ENCODE results near the gene SDK2. TPM values are rescaled to one million over a fixed set of nuclear protein-coding genes. Genes with fewer than 3 reads are reported as not detected.

The SDK2 gene
- total and polyA plus RNA-seq, 2 of the 4 experiments (the other 2 are of a cell fraction), result under 0.01 to 0.03 TPM

DNA sequence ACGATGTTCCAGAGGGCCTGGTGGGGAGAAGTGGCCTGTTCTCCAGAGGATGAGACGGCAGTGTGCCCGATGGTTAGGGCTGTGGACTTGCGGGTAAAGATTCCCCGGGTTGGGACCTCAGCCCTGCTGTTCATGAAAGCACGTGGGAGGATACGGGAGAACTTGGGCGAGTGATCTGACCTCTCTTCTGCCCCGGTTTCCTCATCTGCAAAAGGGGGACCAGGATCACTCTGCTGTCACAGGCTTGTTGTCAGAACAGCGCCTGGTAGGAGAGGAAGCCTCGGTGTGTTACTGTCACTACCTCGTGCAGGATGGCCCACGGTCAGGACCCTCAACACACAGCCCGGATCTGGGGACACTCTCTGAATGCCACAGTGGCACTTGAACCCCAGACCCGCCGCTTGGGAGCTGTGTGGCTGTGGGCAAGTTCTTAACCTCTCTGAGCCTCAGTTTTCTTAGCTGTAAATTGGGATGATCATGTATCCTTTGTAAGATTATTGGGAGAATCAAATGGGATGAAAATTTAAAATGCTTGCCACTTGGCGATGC is 246.9 kb downstream of the SDK2 start:
- Histone ChIP-seq H4K20me1 (ENCODE audit: insufficient read depth, low read length) (no peaks in the 10 kb centered on the region), H3K9ac (ENCODE audit: low read depth, low read length) (no peak overlapping the region), H3K14ac (replicated peaks; ENCODE audit: low read depth, low read length) (no peak overlapping the region), H2AK9ac (replicated peaks; ENCODE audit: low read depth, low read length, poor library complexity) (no peak overlapping the region), H3K9me1 (ENCODE audit: insufficient read depth, low read length) (no peaks in the 10 kb centered on the region), H2BK20ac (ENCODE audit: low read depth, low read length) (no peak overlapping the region), H4K8ac (ENCODE audit: low read depth in 2 of 2, low read length in 2 of 2) (no peak overlapping the region), H3K4ac (ENCODE audit: low read depth, low read length) (no peak overlapping the region), H3K36me3 (ENCODE audit: control insufficient read depth, insufficient read depth, low read length) (no peaks in the 10 kb centered on the region), H3K23ac (ENCODE audit: low read depth, low read length) (no peak overlapping the region), H2AK5ac (ENCODE audit: low read depth, low read length) (no peak overlapping the region), H4K5ac (ENCODE audit: low read depth, low read length) (no peak overlapping the region), H3K27ac (ENCODE audit: insufficient read depth, low read length) (no peak overlapping the region), H3K18ac (ENCODE audit: low read depth, low read length) (no peak overlapping the region), H3K79me1 (ENCODE audit: low read depth in 1 of 2, low read length in 2 of 2) (no peaks in the 10 kb centered on the region), H3K4me3 (ENCODE audit: insufficient read depth, low read depth, low read length) (no peak overlapping the region), H2BK5ac (ENCODE audit: low read depth, low read length, poor library complexity, severe bottlenecking) (no peak overlapping the region), H3K4me1 (ENCODE audit: control insufficient read depth, insufficient read depth, low read length) (no peaks in the 10 kb centered on the region), H2AFZ (replicated peaks; ENCODE audit: low read length, poor library complexity) (no peak overlapping the region), H4K91ac (ENCODE audit: insufficient read depth, low read depth, low read length) (no peak overlapping the region), H3K4me2 (ENCODE audit: low read depth, low read length) (no peak overlapping the region), H3K56ac (ENCODE audit: extremely low read depth, insufficient read depth, low read length) (no peak overlapping the region), H2BK15ac (ENCODE audit: low read depth, low read length) (no peak overlapping the region), H2BK120ac (ENCODE audit: low read depth, low read length) (no peak overlapping the region), H3K27me3 (ENCODE audit: control insufficient read depth, insufficient read depth, low read length) (peaks cover 4% of the 10 kb centered on the region; the same call in 1 of the 2 replicates), H3K9me3 (ENCODE audit: control insufficient read depth, insufficient read depth, low read length) (no peaks in the 10 kb centered on the region)
- dilution Hi-C loops (cut with HindIII; ENCODE audit: low sequenced_read_pairs, unreplicated experiment) (no loop called here), intact Hi-C loops (cut with micrococcal nuclease) (no loop called here), in situ Hi-C loops (cut with MboI; ENCODE audit: low sequenced_read_pairs) (no loop called here)
- DNase-seq, result no peak
- 79% methylated on average over 12 of the region's 17 CpGs; no CpG with 5 or more reads in 1 of the 2 experiments for WGBS, 2 experiments (ENCODE audit: extremely low coverage in 2 of 2, insufficient read length in 1 of 2)
- no TSS peak for BruUV-seq (replicated peaks)
- ATAC-seq (ENCODE audit: low read depth), result no peak
- POLR2A ChIA-PET (ENCODE audit: unreplicated experiment), result no interaction called here
- CTCF ChIA-PET, result no interaction called here
- TF ChIP-seq FOS (IDR thresholded peaks at IDR 0.05; ENCODE audit: low read depth, low read length) (no peak), CHD1 (IDR thresholded peaks at IDR 0.05; ENCODE audit: low read depth, low read length) (no peak), NFE2L2 (IDR thresholded peaks at IDR 0.05; ENCODE audit: low read depth, low read length) (no peak), RAD21 (IDR thresholded peaks at IDR 0.05; ENCODE audit: low read length) (no peak), MAZ (IDR thresholded peaks at IDR 0.05; ENCODE audit: borderline replicate concordance, low read depth, low read length) (no peak), RFX5 (IDR thresholded peaks at IDR 0.05; ENCODE audit: low read depth, low read length) (no peak), BHLHE40 (IDR thresholded peaks at IDR 0.05; ENCODE audit: low read depth, low read length) (no peak), SMC3 (IDR thresholded peaks at IDR 0.05; ENCODE audit: low read depth, low read length) (no peak), CEBPB (IDR thresholded peaks at IDR 0.05; ENCODE audit: low read depth, low read length) (no peak), RCOR1 (IDR thresholded peaks at IDR 0.05; ENCODE audit: insufficient replicate concordance, low read length) (no peak), MAFK (IDR thresholded peaks at IDR 0.05; ENCODE audit: low read depth, low read length) (no peak), POLR2A (IDR thresholded peaks at IDR 0.05; ENCODE audit: low read depth, low read length) (no peak), MXI1 (IDR thresholded peaks at IDR 0.05; ENCODE audit: borderline replicate concordance, low read depth, low read length) (no peak)
- TF ChIP-seq, protein P1, sequence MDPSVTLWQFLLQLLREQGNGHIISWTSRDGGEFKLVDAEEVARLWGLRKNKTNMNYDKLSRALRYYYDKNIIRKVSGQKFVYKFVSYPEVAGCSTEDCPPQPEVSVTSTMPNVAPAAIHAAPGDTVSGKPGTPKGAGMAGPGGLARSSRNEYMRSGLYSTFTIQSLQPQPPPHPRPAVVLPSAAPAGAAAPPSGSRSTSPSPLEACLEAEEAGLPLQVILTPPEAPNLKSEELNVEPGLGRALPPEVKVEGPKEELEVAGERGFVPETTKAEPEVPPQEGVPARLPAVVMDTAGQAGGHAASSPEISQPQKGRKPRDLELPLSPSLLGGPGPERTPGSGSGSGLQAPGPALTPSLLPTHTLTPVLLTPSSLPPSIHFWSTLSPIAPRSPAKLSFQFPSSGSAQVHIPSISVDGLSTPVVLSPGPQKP (IDR thresholded peaks at IDR 0.05; ENCODE audit: borderline replicate concordance, low read depth, low read length), result no peak
- TF ChIP-seq, protein P2, sequence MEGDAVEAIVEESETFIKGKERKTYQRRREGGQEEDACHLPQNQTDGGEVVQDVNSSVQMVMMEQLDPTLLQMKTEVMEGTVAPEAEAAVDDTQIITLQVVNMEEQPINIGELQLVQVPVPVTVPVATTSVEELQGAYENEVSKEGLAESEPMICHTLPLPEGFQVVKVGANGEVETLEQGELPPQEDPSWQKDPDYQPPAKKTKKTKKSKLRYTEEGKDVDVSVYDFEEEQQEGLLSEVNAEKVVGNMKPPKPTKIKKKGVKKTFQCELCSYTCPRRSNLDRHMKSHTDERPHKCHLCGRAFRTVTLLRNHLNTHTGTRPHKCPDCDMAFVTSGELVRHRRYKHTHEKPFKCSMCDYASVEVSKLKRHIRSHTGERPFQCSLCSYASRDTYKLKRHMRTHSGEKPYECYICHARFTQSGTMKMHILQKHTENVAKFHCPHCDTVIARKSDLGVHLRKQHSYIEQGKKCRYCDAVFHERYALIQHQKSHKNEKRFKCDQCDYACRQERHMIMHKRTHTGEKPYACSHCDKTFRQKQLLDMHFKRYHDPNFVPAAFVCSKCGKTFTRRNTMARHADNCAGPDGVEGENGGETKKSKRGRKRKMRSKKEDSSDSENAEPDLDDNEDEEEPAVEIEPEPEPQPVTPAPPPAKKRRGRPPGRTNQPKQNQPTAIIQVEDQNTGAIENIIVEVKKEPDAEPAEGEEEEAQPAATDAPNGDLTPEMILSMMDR (conservative IDR thresholded peaks at IDR 0.05; ENCODE audit: low read depth, low read length), result no peak
- TF ChIP-seq, protein P3, sequence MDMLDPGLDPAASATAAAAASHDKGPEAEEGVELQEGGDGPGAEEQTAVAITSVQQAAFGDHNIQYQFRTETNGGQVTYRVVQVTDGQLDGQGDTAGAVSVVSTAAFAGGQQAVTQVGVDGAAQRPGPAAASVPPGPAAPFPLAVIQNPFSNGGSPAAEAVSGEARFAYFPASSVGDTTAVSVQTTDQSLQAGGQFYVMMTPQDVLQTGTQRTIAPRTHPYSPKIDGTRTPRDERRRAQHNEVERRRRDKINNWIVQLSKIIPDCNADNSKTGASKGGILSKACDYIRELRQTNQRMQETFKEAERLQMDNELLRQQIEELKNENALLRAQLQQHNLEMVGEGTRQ (IDR thresholded peaks at IDR 0.05; ENCODE audit: low read depth, low read length), result no peak
